HCT116 (cell line): ENCODE results near the gene TBC1D13. TPM values are rescaled to one million over a fixed set of nuclear protein-coding genes. Genes with fewer than 3 reads are reported as not detected.

Source experiments
- ATAC-seq: fragments of 200-7000 bp; cut with Tn5 transposase; 2 replicates; pipeline ENCODE4 v1.9.1; 2020; ENCODE audit warnings: mild to moderate bottlenecking, moderate library complexity
- BruUV-seq: library from RNA; stranded (reverse); fragments of 400-500 nt; replicated peaks from 2 replicates; lab custom pipeline; 2021; lab: Mats Ljungman, UMichigan
- CTCF ChIA-PET: fragments of 300-600 bp; sonication (Branson Sonifier 250); formaldehyde crosslinking; loops from one replicate; lab custom pipeline; 2021; ENCODE audit warnings: antibody characterized with exemption; lab: Charles Lee
- POLR2A ChIA-PET: fragments of 300-600, 350-600 bp; sonication (Branson Sonifier 250); formaldehyde crosslinking; loops from one replicate; lab custom pipeline; 2021; ENCODE audit warnings: antibody characterized with exemption; lab: Charles Lee
- RAD21 ChIA-PET, 2 experiments: fragments of 300-600 bp; sonication (Branson Sonifier 250); formaldehyde crosslinking; loops; one replicate each; lab custom pipeline; 2023; ENCODE audit warnings: low total read pairs in 2 of 2; ENCODE audit not compliant: uncharacterized antibody in 2 of 2, unreplicated experiment in 2 of 2, low non-redundant PET in 1 of 2; lab: Charles Lee
- DNase-seq: peaks from one replicate; pipeline ENCODE4 v3.0.0-alpha.2; 2010; ENCODE audit warnings: low read depth, low spot score
- H2AFZ ChIP-seq: fragments of 200-600 bp; shearing (Covaris generic), sonication (generic); 2 replicates; pipeline ENCODE4 v1.6.1; 2017; ENCODE audit warnings: low read depth, mixed run types, mixed read lengths, antibody characterized with exemption, low read length; ENCODE audit not compliant: poor library complexity, severe bottlenecking
- H3K27ac ChIP-seq: 2 replicates; pipeline ENCODE4 v1.5.1; 2012; ENCODE audit warnings: low read depth, low read length
- H3K27me3 ChIP-seq: fragments of 200-600 bp; sonication (generic); 2 replicates; pipeline ENCODE4 v1.6.1; 2016; ENCODE audit warnings: mixed run types, low read length, mixed read lengths; ENCODE audit not compliant: insufficient read depth
- H3K36me3 ChIP-seq, 2 experiments: fragments of 200-500 bp in 1 of 2; fragments of 200-600 bp in 1 of 2; sonication (Bioruptor generic) in 1 of 2; sonication (generic) in 1 of 2; 2 replicates each; pipeline versions ENCODE4 v1.5.1 to v1.6.1; 2014 to 2016; ENCODE audit warnings: low read length in 2 of 2, inconsistent platforms in 1 of 2, mixed read lengths in 1 of 2, mixed run types in 1 of 2; ENCODE audit not compliant: insufficient read depth in 2 of 2, control insufficient read depth in 1 of 2
- H3K4me1 ChIP-seq, 2 experiments: fragments of 200-600 bp in 1 of 2; sonication (generic) in 1 of 2; 2 replicates each; pipeline versions ENCODE4 v1.5.1 to v1.6.1; 2012 to 2017; ENCODE audit warnings: low read length in 2 of 2, inconsistent platforms in 1 of 2, mild to moderate bottlenecking in 1 of 2, mixed read lengths in 1 of 2, mixed run types in 1 of 2, moderate library complexity in 1 of 2; ENCODE audit not compliant: insufficient read depth in 2 of 2, control insufficient read depth in 1 of 2
- H3K4me2 ChIP-seq: fragments of 200-600 bp; sonication (generic); 2 replicates; pipeline ENCODE4 v1.6.1; 2017; ENCODE audit warnings: mixed run types, low read length, mixed read lengths
- H3K4me3 ChIP-seq, 2 experiments: fragments of 200-600 bp in 1 of 2; sonication (generic) in 1 of 2; replicated peaks in 1 of 2; 2 replicates each; pipeline ENCODE4 v1.5.1; 2011 to 2016; ENCODE audit warnings: low read length in 2 of 2, control low read depth in 1 of 2, low read depth in 1 of 2, mild to moderate bottlenecking in 1 of 2, mixed read lengths in 1 of 2, mixed run types in 1 of 2
- H3K79me2 ChIP-seq: fragments of 200-600 bp; sonication (generic); 2 replicates; pipeline ENCODE4 v1.6.1; 2017; ENCODE audit warnings: mild to moderate bottlenecking, mixed run types, low read length, moderate library complexity, mixed read lengths; ENCODE audit not compliant: insufficient read depth
- H3K9ac ChIP-seq: fragments of 200-600 bp; sonication (generic); 2 replicates; pipeline ENCODE4 v1.6.1; 2016; ENCODE audit warnings: low read length, mixed read lengths
- H3K9me2 ChIP-seq: fragments of 200-600 bp; sonication (generic), shearing (Covaris generic); 2 replicates; pipeline ENCODE4 v1.6.1; 2017; ENCODE audit warnings: mixed run types, mild to moderate bottlenecking, moderate library complexity; ENCODE audit not compliant: insufficient read depth
- H3K9me3 ChIP-seq, 2 experiments: fragments of 200-500 bp in 1 of 2; fragments of 200-600 bp in 1 of 2; sonication (Bioruptor generic) in 1 of 2; sonication (generic) in 1 of 2; 2 replicates each; pipeline ENCODE4 v1.6.1; 2014 to 2017; ENCODE audit warnings: low read length in 2 of 2, mixed read lengths in 2 of 2, inconsistent platforms in 1 of 2, low read depth in 1 of 2, mild to moderate bottlenecking in 1 of 2, mixed run types in 1 of 2, moderate library complexity in 1 of 2; ENCODE audit not compliant: control insufficient read depth in 1 of 2, insufficient read depth in 1 of 2
- H4K20me1 ChIP-seq: fragments of 200-600 bp; sonication (generic), shearing (Covaris generic); 2 replicates; pipeline ENCODE4 v1.6.1; 2017; ENCODE audit warnings: mixed run types, mild to moderate bottlenecking, moderate library complexity; ENCODE audit not compliant: insufficient read depth
- ATF3 ChIP-seq: IDR thresholded peaks from 2 replicates; pipeline ENCODE4 v1.6.1; 2012
- CBX3 ChIP-seq: IDR thresholded peaks from 2 replicates; pipeline ENCODE4 v1.6.1; 2012; ENCODE audit warnings: low read depth
- CEBPB ChIP-seq: IDR thresholded peaks from 2 replicates; pipeline ENCODE4 v1.6.1; 2012; ENCODE audit warnings: low read depth
- CTCF ChIP-seq, 3 experiments: fragments of 200-600 bp in 1 of 3; sonication (generic) in 1 of 3; IDR thresholded peaks in 2 of 3; conservative IDR thresholded peaks in 1 of 3; 2 replicates each; pipeline ENCODE4 v1.5.1; 2012 to 2017; ENCODE audit warnings: low read depth in 2 of 3, low read length in 2 of 3, antibody characterized with exemption in 1 of 3, borderline replicate concordance in 1 of 3, control low read depth in 1 of 3, mild to moderate bottlenecking in 1 of 3, mixed read lengths in 1 of 3, mixed run types in 1 of 3, moderate library complexity in 1 of 3; ENCODE audit not compliant: insufficient read depth in 1 of 3
- EGR1 ChIP-seq: IDR thresholded peaks from 2 replicates; pipeline ENCODE4 v1.6.1; 2012; ENCODE audit warnings: low read depth
- ELF1 ChIP-seq: IDR thresholded peaks from 2 replicates; pipeline ENCODE4 v1.6.1; 2012; ENCODE audit warnings: low read depth, borderline replicate concordance
- FOSL1 ChIP-seq: IDR thresholded peaks from 2 replicates; pipeline ENCODE4 v1.6.1; 2012; ENCODE audit warnings: low read depth
- JUND ChIP-seq: IDR thresholded peaks from 2 replicates; pipeline ENCODE4 v1.6.1; 2012
- MAX ChIP-seq: IDR thresholded peaks from 2 replicates; pipeline ENCODE4 v1.6.1; 2012
- POLR2A ChIP-seq: IDR thresholded peaks from 2 replicates; pipeline ENCODE4 v1.7.0; 2011; ENCODE audit warnings: borderline replicate concordance; ENCODE audit not compliant: insufficient read depth, insufficient read length; ENCODE audit errors: extremely low read depth
- POLR2AphosphoS5 ChIP-seq: IDR thresholded peaks from 2 replicates; pipeline ENCODE4 v1.6.1; 2011; ENCODE audit warnings: mild to moderate bottlenecking, low read depth, low read length, moderate library complexity
- RAD21 ChIP-seq: IDR thresholded peaks from 2 replicates; pipeline ENCODE4 v1.6.1; 2012; ENCODE audit warnings: low read depth, mild to moderate bottlenecking
- REST ChIP-seq: IDR thresholded peaks from 2 replicates; pipeline ENCODE4 v1.6.1; 2012; ENCODE audit warnings: low read depth
- SIN3A ChIP-seq: IDR thresholded peaks from 2 replicates; pipeline ENCODE4 v1.6.1; 2012; ENCODE audit warnings: low read depth
- SRF ChIP-seq: IDR thresholded peaks from 2 replicates; pipeline ENCODE4 v1.6.1; 2012; ENCODE audit warnings: low read depth
- TCF7L2 ChIP-seq: IDR thresholded peaks from 2 replicates; pipeline ENCODE4 v1.7.0; 2011; ENCODE audit warnings: borderline replicate concordance, inconsistent platforms; ENCODE audit not compliant: insufficient read depth, insufficient read length; ENCODE audit errors: extremely low read depth
- YY1 ChIP-seq: IDR thresholded peaks from 2 replicates; pipeline ENCODE4 v1.6.1; 2011; ENCODE audit warnings: low read length, low read depth, moderate library complexity, mild to moderate bottlenecking; ENCODE audit not compliant: insufficient replicate concordance; ENCODE audit errors: extremely low read depth
- ZBTB33 ChIP-seq: IDR thresholded peaks from 2 replicates; pipeline ENCODE4 v1.6.1; 2011; ENCODE audit warnings: mild to moderate bottlenecking, low read length, moderate library complexity; ENCODE audit not compliant: insufficient replicate concordance; ENCODE audit errors: extremely low read depth
- ZFX ChIP-seq: fragments of 450-650 bp; IDR thresholded peaks from 2 replicates; pipeline ENCODE4 v1.6.1; 2017
- ZNF274 ChIP-seq: fragments of 200-500 bp; sonication (Bioruptor generic); IDR thresholded peaks from 2 replicates; pipeline ENCODE4 v1.6.1; 2014; ENCODE audit warnings: mild to moderate bottlenecking, low read depth, low read length, inconsistent platforms
- intact Hi-C: fragments of 100-400 bp; cut with micrococcal nuclease; formaldehyde crosslinking; loops from 2 replicates; pipeline ENCODE4 v1.10.0; 2022
- total RNA-seq: library from RNA; stranded (reverse); gene quantifications from one replicate; pipeline ENCODE4 v1.2.1, GENCODE V29; 2021; ENCODE audit not compliant: unreplicated experiment

The TBC1D13 gene
- total RNA-seq, 1 experiment from 2014 or later: 17.5 TPM

GRCh38 chr9:128743421-128743820 is 43.6 kb upstream of the TBC1D13 start:
- BruUV-seq: no TSS peak
- intact Hi-C loops: no loop called here
- no peak for DNase-seq
- POLR2A ChIA-PET: no interaction called here
- Histone ChIP-seq H3K9me2 (no peaks in the 10 kb centered on the region), H3K27ac (no peak overlapping the region)
- TF ChIP-seq SRF: no peak
- TF ChIP-seq ZNF274: no peak
- no peak for TF ChIP-seq RAD21
- TF ChIP-seq ELF1: no peak
- TF ChIP-seq ZBTB33: no peak
- no peak for TF ChIP-seq CBX3
- no peak for TF ChIP-seq ZFX
- TF ChIP-seq YY1: no peak
- no peak for TF ChIP-seq FOSL1
- TF ChIP-seq REST: no peak
- no peak for TF ChIP-seq EGR1
- TF ChIP-seq TCF7L2: no peak
- TF ChIP-seq CEBPB: no peak
- TF ChIP-seq ATF3: no peak
- no peak for TF ChIP-seq POLR2A
- TF ChIP-seq SIN3A: no peak
- no peak for TF ChIP-seq JUND
- no peak for TF ChIP-seq POLR2AphosphoS5
- no peak for TF ChIP-seq CTCF (IDR thresholded peaks at IDR 0.05 in 2 of 3, conservative IDR thresholded peaks at IDR 0.05 in 1 of 3; ENCODE audit: borderline replicate concordance in 1 of 3, insufficient read depth in 1 of 3, low read depth in 2 of 3, low read length in 2 of 3)
- TF ChIP-seq MAX: no peak
- TF ChIP-seq, all 23 proteins: peak for 0
- Histone ChIP-seq H4K20me1 (no peaks in the 10 kb centered on the region), H3K9me3 (no peaks in the 10 kb centered on the region), H3K79me2 (no peaks in the 10 kb centered on the region), H3K4me3 (no peak overlapping the region), H3K36me3 (no peaks in the 10 kb centered on the region), H3K4me2 (no peak overlapping the region), H3K27me3 (no peaks in the 10 kb centered on the region), H2AFZ (no peak overlapping the region), H3K9ac (no peak overlapping the region), H3K4me1 (no peaks in the 10 kb centered on the region)
- no peak for ATAC-seq
- ChIA-PET CTCF (interaction anchor here (1.7 kb wide), 1 partner anchor 10 kb away, joined by 6 read pairs; no protein-coding TSS in a partner anchor), RAD21 (no interaction called here)
